ENCODE data around the gene THAP4. TPM values are rescaled to one million over a fixed set of nuclear protein-coding genes. Genes with fewer than 3 reads are reported as not detected.
A peak's percentile ranks its signal among the peaks of the same experiment; 100 is the strongest.

Gene THAP4
- total RNA-seq, 1 donor from 2014 or later, result 42.4 TPM

- no peak for DNase-seq (ENCODE audit: low read depth)
- no peak overlapping the region for H3K4me3 ChIP-seq (ENCODE audit: low read depth, low read length)
- no peak for TF ChIP-seq CTCF (conservative IDR thresholded peaks at IDR 0.05; ENCODE audit: low read depth, low read length)
These were observed 9.3 kb downstream of the THAP4 start for GRCh38 chr2:241627675-241628074.

GRCh38 chr2:241620419-241620769, 16.6 kb downstream of the THAP4 start:
- no peak for TF ChIP-seq CTCF (conservative IDR thresholded peaks at IDR 0.05; ENCODE audit: low read depth, low read length)

GRCh38 chr2:241619597-241620418, 17.1 kb downstream of the THAP4 start:
- no peak for TF ChIP-seq CTCF (conservative IDR thresholded peaks at IDR 0.05; ENCODE audit: low read depth, low read length)
- H3K4me3 ChIP-seq (ENCODE audit: low read depth, low read length), result no peak overlapping the region
- no peak for DNase-seq (ENCODE audit: low read depth)

More at GRCh38 chr2:241620419-241620769, 16.6 kb downstream of the THAP4 start:
- no peak overlapping the region for H3K4me3 ChIP-seq (ENCODE audit: low read depth, low read length)
- DNase-seq (ENCODE audit: low read depth), result no peak

- no peak overlapping the region for H3K4me3 ChIP-seq (ENCODE audit: low read depth, low read length)
- no peak for DNase-seq (ENCODE audit: low read depth)
- no peak for TF ChIP-seq CTCF (conservative IDR thresholded peaks at IDR 0.05; ENCODE audit: low read depth, low read length)
These were observed 18.1 kb downstream of the THAP4 start for GRCh38 chr2:241618829-241619228.

- H3K4me3 ChIP-seq (ENCODE audit: low read depth, low read length), result no peak overlapping the region
- DNase-seq (ENCODE audit: low read depth), result no peak
- no peak for TF ChIP-seq CTCF (conservative IDR thresholded peaks at IDR 0.05; ENCODE audit: low read depth, low read length)
These were observed 18.6 kb downstream of the THAP4 start for GRCh38 chr2:241618296-241618805.

GRCh38 chr2:241617431-241618154, 19.4 kb downstream of the THAP4 start:
- peak overlapping the region; percentile 55 for H3K4me3 ChIP-seq (ENCODE audit: low read depth, low read length)
- no peak for TF ChIP-seq CTCF (conservative IDR thresholded peaks at IDR 0.05; ENCODE audit: low read depth, low read length)
- no peak for DNase-seq (ENCODE audit: low read depth)
